Measurements from ENCODE around the gene SEZ6.

DNA sequence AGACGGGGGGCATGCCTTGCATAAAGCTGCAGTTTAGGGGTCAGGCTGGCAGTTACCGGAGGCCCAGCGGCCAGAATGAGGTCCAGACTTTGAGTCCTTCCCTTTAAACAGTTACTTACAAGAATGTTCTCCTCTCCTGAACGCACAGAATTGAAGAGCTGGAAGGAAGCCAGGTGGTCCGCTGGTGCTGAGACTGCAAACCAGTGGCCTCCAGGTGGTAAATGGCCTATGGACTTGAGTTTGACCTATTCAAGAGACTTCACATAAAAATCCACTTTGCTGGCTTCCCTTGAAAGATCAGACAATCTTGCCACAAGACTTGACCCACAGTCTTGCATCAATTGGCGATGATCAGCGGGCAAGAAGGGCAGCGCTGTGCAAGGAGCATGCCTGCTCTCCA, 14.7 kb upstream of the SEZ6 start:
- TF ChIP-seq CTCF (conservative IDR thresholded peaks at IDR 0.05; ENCODE audit: low read depth, low read length) (no peak), EZH2 (IDR thresholded peaks at IDR 0.05; ENCODE audit: borderline replicate concordance, low read depth, low read length, poor library complexity, severe bottlenecking) (no peak)
